Measurements from ENCODE around the gene PLEKHG2. TPM values are rescaled to one million over a fixed set of nuclear protein-coding genes. Genes with fewer than 3 reads are reported as not detected.

Gene PLEKHG2
- total RNA-seq, 1 donor from 2014 or later, result 14.1 TPM

- peaks cover 85% of the 10 kb centered on the region for H3K4me1 ChIP-seq
- TF ChIP-seq CTCF (IDR thresholded peaks at IDR 0.05; ENCODE audit: borderline replicate concordance), result no peak
Observed at GRCh38 chr19:39407660-39408391, 4.6 kb upstream of the PLEKHG2 start.

GRCh38 chr19:39408392-39409207 lies 3.9 kb upstream of the PLEKHG2 start:
- TF ChIP-seq CTCF (IDR thresholded peaks at IDR 0.05; ENCODE audit: borderline replicate concordance), result no peak
- no peak for DNase-seq
- no peaks in the 10 kb centered on the region for H3K27me3 ChIP-seq (ENCODE audit: low read depth)
- H3K27ac ChIP-seq (replicated peaks), result peak overlapping the region; percentile 99
- no peaks in the 10 kb centered on the region for H3K9me3 ChIP-seq (replicated peaks)
- intact Hi-C loops (cut with micrococcal nuclease), result no loop called here
- H3K4me3 ChIP-seq, result peak overlapping the region; percentile 87
- peaks cover 85% of the 10 kb centered on the region for H3K4me1 ChIP-seq
- peaks cover 16% of the 10 kb centered on the region for H3K36me3 ChIP-seq

More at GRCh38 chr19:39407660-39408391, 4.6 kb upstream of the PLEKHG2 start:
- Histone ChIP-seq H3K27ac (replicated peaks) (peak overlapping the region; percentile 99), H3K4me3 (peak overlapping the region; percentile 87), H3K36me3 (peaks cover 16% of the 10 kb centered on the region), H3K27me3 (ENCODE audit: low read depth) (no peaks in the 10 kb centered on the region), H3K9me3 (replicated peaks) (no peaks in the 10 kb centered on the region)
- intact Hi-C loops (cut with micrococcal nuclease), result no loop called here
- DNase-seq, result peak; percentile 56

- Histone ChIP-seq H3K4me3 (peak overlapping the region; percentile 87), H3K36me3 (peaks cover 16% of the 10 kb centered on the region), H3K4me1 (peaks cover 87% of the 10 kb centered on the region), H3K27ac (replicated peaks) (peak overlapping the region; percentile 99), H3K9me3 (replicated peaks) (no peaks in the 10 kb centered on the region), H3K27me3 (ENCODE audit: low read depth) (no peaks in the 10 kb centered on the region)
- TF ChIP-seq CTCF (IDR thresholded peaks at IDR 0.05; ENCODE audit: borderline replicate concordance), result no peak
- peak; percentile 95 for DNase-seq
- intact Hi-C loops (cut with micrococcal nuclease), result no loop called here
Observed at GRCh38 chr19:39409208-39410016, 3.1 kb upstream of the PLEKHG2 start.

GRCh38 chr19:39410017-39410830 lies 2.2 kb upstream of the PLEKHG2 start:
- peak overlapping the region; percentile 87 for H3K4me3 ChIP-seq
- peaks cover 87% of the 10 kb centered on the region for H3K4me1 ChIP-seq
- H3K27ac ChIP-seq (replicated peaks), result peak overlapping the region; percentile 99
- no peak for TF ChIP-seq CTCF (IDR thresholded peaks at IDR 0.05; ENCODE audit: borderline replicate concordance)
- no peaks in the 10 kb centered on the region for H3K27me3 ChIP-seq (ENCODE audit: low read depth)
- intact Hi-C loops (cut with micrococcal nuclease), result no loop called here
- H3K36me3 ChIP-seq, result peaks cover 16% of the 10 kb centered on the region
- DNase-seq, result peak; percentile 87
- no peaks in the 10 kb centered on the region for H3K9me3 ChIP-seq (replicated peaks)

- intact Hi-C loops (cut with micrococcal nuclease), result no loop called here
- Histone ChIP-seq H3K4me1 (peaks cover 87% of the 10 kb centered on the region), H3K27ac (replicated peaks) (peak overlapping the region; percentile 99), H3K36me3 (peaks cover 16% of the 10 kb centered on the region), H3K4me3 (peak overlapping the region; percentile 87), H3K9me3 (replicated peaks) (no peaks in the 10 kb centered on the region), H3K27me3 (ENCODE audit: low read depth) (no peaks in the 10 kb centered on the region)
- TF ChIP-seq CTCF (IDR thresholded peaks at IDR 0.05; ENCODE audit: borderline replicate concordance), result no peak
- no peak for DNase-seq
Observed at GRCh38 chr19:39410831-39411080, 1.7 kb upstream of the PLEKHG2 start.

Measured in left ventricle myocardium inferior (tissue), 1 donor.